SK-N-SH treated with all-trans-retinoic acid at 6 μM for 48 hours (cell line): ENCODE data around the gene ARF5.

Experiments
- CSRNP3 ChIP-seq: fragments of 250-450 bp; sonication (Bioruptor Pico); IDR thresholded peaks from 2 replicates; pipeline ENCODE4 v1.5.1; 2021; ENCODE audit warnings: mild to moderate bottlenecking, moderate library complexity
- ISL1 ChIP-seq: fragments of 250-450 bp; sonication (Bioruptor Pico); IDR thresholded peaks from 2 replicates; pipeline ENCODE4 v2.1.2; 2022; ENCODE audit warnings: mild to moderate bottlenecking, moderate library complexity
- ZFP30 ChIP-seq: fragments of 450-650 bp; formaldehyde crosslinking; IDR thresholded peaks from 2 replicates; pipeline ENCODE4 v1.5.0; 2022; ENCODE audit warnings: mild to moderate bottlenecking, moderate library complexity

DNA sequence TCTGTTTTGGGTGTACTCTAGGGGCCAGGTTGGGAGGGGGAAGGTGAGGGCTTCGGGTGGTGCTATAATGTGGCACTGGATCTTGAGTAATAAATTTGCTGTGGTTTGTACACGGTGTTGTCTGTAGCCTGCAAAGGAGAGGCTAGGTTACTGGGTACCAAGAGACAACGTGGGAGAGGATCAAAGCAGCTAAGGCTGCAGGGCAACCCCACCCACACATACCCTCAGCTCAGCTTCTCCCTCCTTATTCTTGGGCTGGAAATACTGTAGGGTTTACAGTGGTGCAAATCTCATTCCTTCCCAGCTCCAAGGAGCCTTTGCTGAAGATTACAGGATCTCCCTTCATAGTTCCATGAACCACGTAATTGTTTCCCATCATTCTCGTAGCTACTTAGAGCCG is 3.4 kb downstream of the ARF5 start:
- no peak for TF ChIP-seq ISL1 (CRISPR knock-in tag)
- TF ChIP-seq ZFP30 (CRISPR knock-in tag), result no peak
- TF ChIP-seq CSRNP3 (CRISPR knock-in tag), result no peak
